Measurements from ENCODE around the gene MALRD1.

MALRD1 gene

DNA sequence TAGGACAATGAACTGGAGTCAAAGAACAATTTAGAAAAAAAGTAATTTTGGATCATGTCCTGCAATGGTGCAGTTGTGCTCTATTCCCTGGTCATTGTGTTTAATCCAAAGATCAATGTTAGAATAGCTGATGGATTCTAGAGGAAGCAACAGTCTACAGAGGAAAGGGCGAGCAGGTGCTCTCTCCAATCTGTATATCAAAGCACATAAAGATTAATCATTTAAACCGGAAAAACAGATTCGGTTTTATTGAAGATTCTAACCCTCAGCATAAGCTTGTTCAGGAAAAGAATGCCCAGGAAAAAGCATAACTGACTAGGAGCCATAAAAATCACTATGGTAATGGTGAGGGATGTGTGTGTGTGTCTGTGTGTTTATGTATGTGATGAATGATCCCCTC lies 110.3 kb downstream of the MALRD1 start:
- Histone ChIP-seq H3K36me3 (ENCODE audit: control insufficient read depth, insufficient read depth, low read length) (no peaks in the 10 kb centered on the region), H3K27me3 (ENCODE audit: control insufficient read depth, insufficient read depth, low read length) (no peaks in the 10 kb centered on the region), H3K4me1 (ENCODE audit: control insufficient read depth, insufficient read depth, low read length) (no peaks in the 10 kb centered on the region), H3K9me3 (ENCODE audit: control insufficient read depth, insufficient read depth, low read length) (no peaks in the 10 kb centered on the region), H3K4me3 (ENCODE audit: low read length) (no peak overlapping the region), H3K27ac (ENCODE audit: low read length) (no peak overlapping the region)
- no peak for DNase-seq (ENCODE audit: low read depth, low spot score)
- no CpG with 5 or more reads among the region's 3 CpGs for WGBS (ENCODE audit: insufficient coverage, insufficient read length)

GRCh38 chr10:19164461-19164860 lies 115.9 kb downstream of the MALRD1 start:
- H3K36me3 ChIP-seq (ENCODE audit: control insufficient read depth, insufficient read depth, low read length) = no peaks in the 10 kb centered on the region
- H3K27ac ChIP-seq (ENCODE audit: low read length) = no peak overlapping the region
- no peaks in the 10 kb centered on the region for H3K9me3 ChIP-seq (ENCODE audit: control insufficient read depth, insufficient read depth, low read length)
- WGBS (ENCODE audit: insufficient coverage, insufficient read length) = no CpG with 5 or more reads among the region's 1 CpG
- H3K4me3 ChIP-seq (ENCODE audit: low read length) = no peak overlapping the region
- no peaks in the 10 kb centered on the region for H3K4me1 ChIP-seq (ENCODE audit: control insufficient read depth, insufficient read depth, low read length)
- H3K27me3 ChIP-seq (ENCODE audit: control insufficient read depth, insufficient read depth, low read length) = no peaks in the 10 kb centered on the region
- DNase-seq (ENCODE audit: low read depth, low spot score) = no peak

GRCh38 chr10:19168584-19168983 lies 120.0 kb downstream of the MALRD1 start:
- no peak overlapping the region for H3K27ac ChIP-seq (ENCODE audit: low read length)
- peak; percentile 18 for DNase-seq (ENCODE audit: low read depth, low spot score)
- WGBS (ENCODE audit: insufficient coverage, insufficient read length) = no CpG with 5 or more reads among the region's 2 CpGs

DNA sequence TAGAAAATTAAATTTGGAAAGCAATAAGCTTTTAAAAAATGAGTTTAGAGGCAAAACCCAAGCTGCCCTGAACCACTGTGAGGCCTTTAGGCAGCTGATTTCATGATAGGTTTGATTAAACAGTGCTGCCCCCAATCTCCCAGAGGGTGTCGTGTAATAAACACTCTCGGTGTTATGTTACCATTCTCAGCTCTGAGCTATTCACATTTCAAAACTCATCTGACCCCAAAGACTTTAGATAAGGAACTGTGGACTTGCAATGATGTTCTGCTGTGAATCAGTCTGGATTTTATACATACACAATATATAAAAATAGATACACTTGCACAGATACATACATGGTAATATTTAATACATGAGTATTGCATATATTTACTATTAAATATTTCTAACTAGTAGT lies 120.4 kb downstream of the MALRD1 start:
- Histone ChIP-seq H3K27me3 (ENCODE audit: control insufficient read depth, insufficient read depth, low read length) (no peaks in the 10 kb centered on the region), H3K27ac (ENCODE audit: low read length) (no peak overlapping the region), H3K9me3 (ENCODE audit: control insufficient read depth, insufficient read depth, low read length) (no peaks in the 10 kb centered on the region), H3K4me3 (ENCODE audit: low read length) (no peak overlapping the region), H3K4me1 (ENCODE audit: control insufficient read depth, insufficient read depth, low read length) (no peaks in the 10 kb centered on the region), H3K36me3 (ENCODE audit: control insufficient read depth, insufficient read depth, low read length) (no peaks in the 10 kb centered on the region)
- DNase-seq (ENCODE audit: low read depth, low spot score) = no peak
- no CpG with 5 or more reads among the region's 2 CpGs for WGBS (ENCODE audit: insufficient coverage, insufficient read length)

More at GRCh38 chr10:19168584-19168983, 120.0 kb downstream of the MALRD1 start:
- H3K36me3 ChIP-seq (ENCODE audit: control insufficient read depth, insufficient read depth, low read length) = no peaks in the 10 kb centered on the region
- H3K4me3 ChIP-seq (ENCODE audit: low read length) = no peak overlapping the region
- no peaks in the 10 kb centered on the region for H3K9me3 ChIP-seq (ENCODE audit: control insufficient read depth, insufficient read depth, low read length)
- H3K4me1 ChIP-seq (ENCODE audit: control insufficient read depth, insufficient read depth, low read length) = no peaks in the 10 kb centered on the region
- no peaks in the 10 kb centered on the region for H3K27me3 ChIP-seq (ENCODE audit: control insufficient read depth, insufficient read depth, low read length)

GRCh38 chr10:19169684-19170083 lies 121.1 kb downstream of the MALRD1 start:
- Histone ChIP-seq H3K4me1 (ENCODE audit: control insufficient read depth, insufficient read depth, low read length) (no peaks in the 10 kb centered on the region), H3K27me3 (ENCODE audit: control insufficient read depth, insufficient read depth, low read length) (no peaks in the 10 kb centered on the region), H3K36me3 (ENCODE audit: control insufficient read depth, insufficient read depth, low read length) (no peaks in the 10 kb centered on the region), H3K9me3 (ENCODE audit: control insufficient read depth, insufficient read depth, low read length) (no peaks in the 10 kb centered on the region), H3K27ac (ENCODE audit: low read length) (no peak overlapping the region), H3K4me3 (ENCODE audit: low read length) (no peak overlapping the region)
- WGBS (ENCODE audit: insufficient coverage, insufficient read length) = no CpG with 5 or more reads among the region's 2 CpGs
- no peak for DNase-seq (ENCODE audit: low read depth, low spot score)

- DNase-seq (ENCODE audit: low read depth, low spot score) = no peak
- no CpG with 5 or more reads among the region's 8 CpGs for WGBS (ENCODE audit: insufficient coverage, insufficient read length)
- H3K9me3 ChIP-seq (ENCODE audit: control insufficient read depth, insufficient read depth, low read length) = no peaks in the 10 kb centered on the region
These were observed 130.1 kb downstream of the MALRD1 start for GRCh38 chr10:19178675-19179074.

GRCh38 chr10:19184891-19185290 lies 136.3 kb downstream of the MALRD1 start:
- no peaks in the 10 kb centered on the region for H3K4me1 ChIP-seq (ENCODE audit: control insufficient read depth, insufficient read depth, low read length)
- no peak for DNase-seq (ENCODE audit: low read depth, low spot score)
- no peak overlapping the region for H3K4me3 ChIP-seq (ENCODE audit: low read length)
- no peak overlapping the region for H3K27ac ChIP-seq (ENCODE audit: low read length)
- H3K36me3 ChIP-seq (ENCODE audit: control insufficient read depth, insufficient read depth, low read length) = no peaks in the 10 kb centered on the region
- no peaks in the 10 kb centered on the region for H3K9me3 ChIP-seq (ENCODE audit: control insufficient read depth, insufficient read depth, low read length)
- H3K27me3 ChIP-seq (ENCODE audit: control insufficient read depth, insufficient read depth, low read length) = no peaks in the 10 kb centered on the region
- no CpG with 5 or more reads among the region's 2 CpGs for WGBS (ENCODE audit: insufficient coverage, insufficient read length)

More at GRCh38 chr10:19178675-19179074, 130.1 kb downstream of the MALRD1 start:
- H3K36me3 ChIP-seq (ENCODE audit: control insufficient read depth, insufficient read depth, low read length) = no peaks in the 10 kb centered on the region
- no peak overlapping the region for H3K4me3 ChIP-seq (ENCODE audit: low read length)
- H3K4me1 ChIP-seq (ENCODE audit: control insufficient read depth, insufficient read depth, low read length) = no peaks in the 10 kb centered on the region
- no peaks in the 10 kb centered on the region for H3K27me3 ChIP-seq (ENCODE audit: control insufficient read depth, insufficient read depth, low read length)
- H3K27ac ChIP-seq (ENCODE audit: low read length) = no peak overlapping the region

DNA sequence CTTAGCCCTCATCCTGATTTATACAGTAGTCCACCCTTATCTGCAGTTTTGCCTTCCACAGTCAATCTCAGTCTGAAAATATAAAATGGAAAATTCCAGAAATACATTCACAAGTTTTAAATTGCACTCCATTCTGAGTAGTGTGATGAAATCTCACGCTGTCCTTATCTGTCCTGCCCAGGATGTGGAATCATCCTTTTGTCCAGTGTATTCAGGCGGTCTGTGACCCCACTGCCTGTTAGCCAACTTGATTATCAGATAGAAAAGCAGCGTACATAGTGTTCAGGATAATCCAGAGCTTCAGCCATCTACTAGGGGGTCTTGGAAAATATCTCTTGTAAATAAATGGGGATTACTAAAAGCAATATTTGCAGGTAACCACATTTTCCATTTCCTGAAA lies 146.3 kb downstream of the MALRD1 start:
- no peaks in the 10 kb centered on the region for H3K27me3 ChIP-seq (ENCODE audit: control insufficient read depth, insufficient read depth, low read length)
- no peaks in the 10 kb centered on the region for H3K9me3 ChIP-seq (ENCODE audit: control insufficient read depth, insufficient read depth, low read length)
- H3K27ac ChIP-seq (ENCODE audit: low read length) = no peak overlapping the region
- H3K4me1 ChIP-seq (ENCODE audit: control insufficient read depth, insufficient read depth, low read length) = no peaks in the 10 kb centered on the region
- WGBS (ENCODE audit: insufficient coverage, insufficient read length) = no CpG with 5 or more reads among the region's 3 CpGs
- DNase-seq (ENCODE audit: low read depth, low spot score) = no peak
- H3K36me3 ChIP-seq (ENCODE audit: control insufficient read depth, insufficient read depth, low read length) = no peaks in the 10 kb centered on the region
- H3K4me3 ChIP-seq (ENCODE audit: low read length) = no peak overlapping the region

- no peak for DNase-seq (ENCODE audit: low read depth, low spot score)
- Histone ChIP-seq H3K9me3 (ENCODE audit: control insufficient read depth, insufficient read depth, low read length) (no peaks in the 10 kb centered on the region), H3K4me3 (ENCODE audit: low read length) (no peak overlapping the region), H3K27me3 (ENCODE audit: control insufficient read depth, insufficient read depth, low read length) (no peaks in the 10 kb centered on the region), H3K27ac (ENCODE audit: low read length) (no peak overlapping the region), H3K4me1 (ENCODE audit: control insufficient read depth, insufficient read depth, low read length) (no peaks in the 10 kb centered on the region), H3K36me3 (ENCODE audit: control insufficient read depth, insufficient read depth, low read length) (no peaks in the 10 kb centered on the region)
- no CpG with 5 or more reads among the region's 5 CpGs for WGBS (ENCODE audit: insufficient coverage, insufficient read length)
These were observed 147.1 kb downstream of the MALRD1 start for GRCh38 chr10:19195698-19196097.

DNA sequence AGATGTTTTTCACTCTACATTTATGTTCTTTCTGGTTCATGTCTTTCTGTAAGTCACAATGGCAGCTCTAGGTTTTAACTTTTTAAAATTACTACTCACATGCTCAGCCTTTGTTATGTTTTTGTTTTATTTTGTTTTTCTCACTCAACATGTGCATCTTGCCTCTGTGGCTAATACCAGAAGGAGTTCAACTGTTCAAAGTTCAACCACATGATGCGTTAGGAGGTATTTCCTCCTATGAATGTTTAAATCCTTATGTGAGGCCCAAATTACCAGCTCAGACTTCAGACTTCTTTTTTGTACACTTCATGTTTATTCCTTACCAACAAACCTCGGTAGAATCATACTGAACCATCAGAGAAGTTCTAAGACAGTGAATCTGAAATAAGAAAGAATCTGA lies 151.6 kb downstream of the MALRD1 start:
- Histone ChIP-seq H3K4me3 (ENCODE audit: low read length) (no peak overlapping the region), H3K36me3 (ENCODE audit: control insufficient read depth, insufficient read depth, low read length) (no peaks in the 10 kb centered on the region), H3K4me1 (ENCODE audit: control insufficient read depth, insufficient read depth, low read length) (no peaks in the 10 kb centered on the region), H3K27me3 (ENCODE audit: control insufficient read depth, insufficient read depth, low read length) (no peaks in the 10 kb centered on the region), H3K9me3 (ENCODE audit: control insufficient read depth, insufficient read depth, low read length) (no peaks in the 10 kb centered on the region), H3K27ac (ENCODE audit: low read length) (no peak overlapping the region)
- no CpG with 5 or more reads among the region's 2 CpGs for WGBS (ENCODE audit: insufficient coverage, insufficient read length)
- DNase-seq (ENCODE audit: low read depth, low spot score) = no peak

GRCh38 chr10:19204246-19204917 lies 155.8 kb downstream of the MALRD1 start:
- DNase-seq (ENCODE audit: low read depth, low spot score) = no peak
- WGBS (ENCODE audit: insufficient coverage, insufficient read length) = no CpG with 5 or more reads among the region's 5 CpGs
- H3K27ac ChIP-seq (ENCODE audit: low read length) = no peak overlapping the region

More at GRCh38 chr10:19204246-19204917, 155.8 kb downstream of the MALRD1 start:
- Histone ChIP-seq H3K4me1 (ENCODE audit: control insufficient read depth, insufficient read depth, low read length) (no peaks in the 10 kb centered on the region), H3K4me3 (ENCODE audit: low read length) (no peak overlapping the region), H3K36me3 (ENCODE audit: control insufficient read depth, insufficient read depth, low read length) (no peaks in the 10 kb centered on the region), H3K9me3 (ENCODE audit: control insufficient read depth, insufficient read depth, low read length) (no peaks in the 10 kb centered on the region), H3K27me3 (ENCODE audit: control insufficient read depth, insufficient read depth, low read length) (no peaks in the 10 kb centered on the region)

All from iPS DF 6.9 (cell line).